GM12873 (cell line): ENCODE results near the gene PDE9A.

Experiments used
- TF ChIP-seq, protein P1 (sequence below): IDR thresholded peaks from 2 replicates; pipeline ENCODE4 v1.5.1; 2012; ENCODE audit warnings: low read depth, mild to moderate bottlenecking, moderate library complexity, low read length, control low read depth; ENCODE audit not compliant: insufficient read depth; ENCODE audit errors: missing control alignments

Gene PDE9A

DNA sequence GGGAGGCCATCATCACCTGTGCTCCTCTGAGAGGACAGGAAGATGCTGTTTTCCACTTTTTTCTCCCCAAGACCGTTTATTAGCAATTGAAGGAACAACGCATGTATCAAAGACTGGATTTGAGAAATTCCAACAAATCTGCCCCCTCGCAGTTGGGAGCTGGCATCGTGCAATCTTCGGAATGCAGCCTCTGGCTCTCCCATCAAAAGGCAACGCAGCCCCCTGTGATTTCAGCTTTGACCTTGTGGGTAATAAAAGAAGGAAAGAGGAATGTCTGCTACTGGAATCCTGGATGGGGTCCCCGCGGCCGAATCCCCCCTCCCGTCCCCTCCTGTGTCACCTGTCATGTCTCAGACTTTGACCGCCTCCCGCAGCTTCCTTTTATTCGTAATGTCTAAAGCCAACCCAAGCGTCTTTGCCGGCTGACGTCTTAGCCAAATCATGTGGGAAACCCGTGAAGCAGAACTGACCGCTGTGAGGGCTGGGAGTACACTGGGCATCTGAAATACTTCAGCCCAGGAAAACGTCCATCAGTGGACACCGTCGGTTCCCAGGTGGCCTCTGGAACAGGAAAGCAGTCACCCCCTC, 124.4 kb downstream of the PDE9A start:
- TF ChIP-seq, protein P1, sequence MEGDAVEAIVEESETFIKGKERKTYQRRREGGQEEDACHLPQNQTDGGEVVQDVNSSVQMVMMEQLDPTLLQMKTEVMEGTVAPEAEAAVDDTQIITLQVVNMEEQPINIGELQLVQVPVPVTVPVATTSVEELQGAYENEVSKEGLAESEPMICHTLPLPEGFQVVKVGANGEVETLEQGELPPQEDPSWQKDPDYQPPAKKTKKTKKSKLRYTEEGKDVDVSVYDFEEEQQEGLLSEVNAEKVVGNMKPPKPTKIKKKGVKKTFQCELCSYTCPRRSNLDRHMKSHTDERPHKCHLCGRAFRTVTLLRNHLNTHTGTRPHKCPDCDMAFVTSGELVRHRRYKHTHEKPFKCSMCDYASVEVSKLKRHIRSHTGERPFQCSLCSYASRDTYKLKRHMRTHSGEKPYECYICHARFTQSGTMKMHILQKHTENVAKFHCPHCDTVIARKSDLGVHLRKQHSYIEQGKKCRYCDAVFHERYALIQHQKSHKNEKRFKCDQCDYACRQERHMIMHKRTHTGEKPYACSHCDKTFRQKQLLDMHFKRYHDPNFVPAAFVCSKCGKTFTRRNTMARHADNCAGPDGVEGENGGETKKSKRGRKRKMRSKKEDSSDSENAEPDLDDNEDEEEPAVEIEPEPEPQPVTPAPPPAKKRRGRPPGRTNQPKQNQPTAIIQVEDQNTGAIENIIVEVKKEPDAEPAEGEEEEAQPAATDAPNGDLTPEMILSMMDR = no peak

GRCh38 chr21:42779431-42779861, 126.0 kb downstream of the PDE9A start:
- TF ChIP-seq, protein P1 = no peak

- TF ChIP-seq, protein P1 = no peak
Observed at GRCh38 chr21:42780617-42781016, 127.2 kb downstream of the PDE9A start.

DNA sequence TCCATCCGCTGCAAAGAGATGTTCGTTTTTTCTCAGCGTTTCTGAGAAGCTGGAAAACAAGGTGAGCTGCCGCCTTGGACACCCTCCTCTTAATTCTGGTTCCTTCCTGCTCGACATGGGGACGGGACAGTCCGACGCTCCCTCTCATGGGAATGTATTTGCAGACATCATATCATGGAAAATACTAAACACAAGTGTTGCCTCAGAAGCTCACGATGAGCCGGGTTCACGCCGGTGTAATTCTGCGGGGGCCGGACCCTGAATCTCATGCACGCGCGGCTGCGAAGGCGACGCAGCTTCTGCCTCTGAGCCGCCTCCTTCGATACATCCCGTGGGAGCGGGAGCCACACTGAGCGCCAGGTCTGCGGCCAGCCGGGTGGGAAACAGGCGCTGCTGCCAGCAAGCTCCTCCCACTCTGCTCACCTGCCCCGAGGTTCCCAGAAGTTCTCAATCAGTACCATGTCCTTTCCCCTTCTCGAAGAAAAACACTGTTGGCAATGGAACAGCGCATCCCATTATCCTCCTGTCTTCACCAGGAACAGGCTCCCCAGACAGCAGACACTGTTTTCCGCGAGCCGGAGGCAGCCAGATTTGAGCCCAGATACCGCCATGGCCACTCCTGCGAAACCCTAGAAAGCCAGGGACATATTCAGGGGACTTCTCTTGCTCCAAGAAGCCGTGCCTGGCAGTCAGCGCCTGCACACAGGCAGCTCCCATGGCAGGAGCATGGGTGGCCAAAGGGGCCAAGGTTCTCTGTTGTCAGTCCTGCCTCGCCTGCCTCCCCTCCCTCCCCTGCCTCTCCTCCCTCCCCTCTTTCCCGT, 127.9 kb downstream of the PDE9A start:
- TF ChIP-seq, protein P1 = no peak

GRCh38 chr21:42781971-42782722, 128.7 kb downstream of the PDE9A start:
- TF ChIP-seq, protein P1 = no peak

DNA sequence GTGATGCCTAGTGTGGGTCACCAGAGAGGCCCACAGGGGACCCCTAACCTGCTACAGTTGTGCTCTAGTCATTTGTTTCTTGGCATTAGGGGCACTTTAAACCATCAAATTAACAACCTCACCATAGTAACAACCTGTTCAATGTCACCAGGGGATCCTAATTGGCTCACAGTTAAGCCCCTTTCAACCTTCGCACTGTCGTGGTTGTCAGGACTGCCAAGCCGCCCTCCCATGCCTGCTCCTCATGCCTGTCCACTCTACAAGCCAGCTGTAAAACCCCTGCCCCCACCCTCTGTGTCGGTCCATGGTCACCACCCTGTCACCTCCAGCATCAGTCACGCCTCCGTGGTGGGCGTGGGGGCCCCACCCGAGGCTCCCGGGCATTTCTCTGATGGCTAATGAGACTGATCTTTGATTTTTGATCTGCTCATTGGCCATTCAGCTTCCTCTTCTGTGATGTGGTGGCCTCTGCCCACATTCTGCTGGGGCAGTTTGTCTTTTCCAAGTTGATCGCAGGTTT, 129.4 kb downstream of the PDE9A start:
- TF ChIP-seq, protein P1 = no peak

GRCh38 chr21:42784276-42784675, 130.9 kb downstream of the PDE9A start:
- TF ChIP-seq, protein P1 = no peak
